Mammary epithelial cell (primary cell): Measurements from ENCODE around the gene CTSD.

Experiments used
- CTCF ChIP-seq, 2 donors: IDR thresholded peaks in 1 of 2; conservative IDR thresholded peaks in 1 of 2; 2 replicates each; pipeline ENCODE4 v1.5.1; 2011 to 2012; ENCODE audit warnings: inconsistent platforms in 2 of 2, low read length in 2 of 2, mild to moderate bottlenecking in 2 of 2, control low read depth in 1 of 2, low read depth in 1 of 2; ENCODE audit not compliant: insufficient read depth in 1 of 2; ENCODE audit errors: extremely low read depth in 1 of 2
- EZH2 ChIP-seq: IDR thresholded peaks from 2 replicates; pipeline ENCODE4 v1.6.1; 2012; ENCODE audit warnings: low read length, inconsistent platforms, borderline replicate concordance

- TF ChIP-seq CTCF (conservative IDR thresholded peaks at IDR 0.05 in 1 of 2, IDR thresholded peaks at IDR 0.05 in 1 of 2; ENCODE audit: extremely low read depth in 1 of 2, insufficient read depth in 1 of 2, low read depth in 1 of 2, low read length in 2 of 2) (no peak), EZH2 (no peak)
Measured at GRCh38 chr11:1782831-1783724, 19.4 kb upstream of the CTSD start.
